GM19455 (cell line): Measurements from ENCODE around the gene TRMT13.
"Not testable (repeated sequence)": the region's sequence is repeated elsewhere in the genome, so short reads cannot be mapped to it uniquely, and the experiment has no call there.

Experiments
- ATAC-seq: cut with Tn5 transposase; IDR thresholded peaks from one replicate; pipeline ENCODE4 v1.9.1; 2021; ENCODE audit not compliant: unreplicated experiment

Gene TRMT13

GRCh38 chr1:100162881-100163280, 29.9 kb downstream of the TRMT13 start:
- ATAC-seq = no peak

- no peak for ATAC-seq
Measured at GRCh38 chr1:100164216-100164615, 31.3 kb downstream of the TRMT13 start.

- no peak for ATAC-seq
Measured at GRCh38 chr1:100164702-100165101, 31.7 kb downstream of the TRMT13 start.

GRCh38 chr1:100168051-100168450, 35.1 kb downstream of the TRMT13 start:
- ATAC-seq = no peak

GRCh38 chr1:100177295-100178041, 44.5 kb downstream of the TRMT13 start:
- ATAC-seq = no peak

- no peak for ATAC-seq
Measured at GRCh38 chr1:100178091-100178490, 45.1 kb downstream of the TRMT13 start, which contains the start of gene LRRC39. Gene LRRC39, minus strand, starts transcription at chr1:100178256. Its CDS starts 9,740 bp downstream, at chr1:100168516.

- no peak for ATAC-seq
Measured at GRCh38 chr1:100183370-100183769, 50.4 kb downstream of the TRMT13 start.

GRCh38 chr1:100184536-100184935, 51.6 kb downstream of the TRMT13 start:
- ATAC-seq = no peak

- ATAC-seq = no peak
Measured at GRCh38 chr1:100187912-100188311, 54.9 kb downstream of the TRMT13 start.

GRCh38 chr1:100188617-100189016, 55.7 kb downstream of the TRMT13 start:
- no peak for ATAC-seq

- ATAC-seq = no peak
Measured at GRCh38 chr1:100198596-100198995, 65.6 kb downstream of the TRMT13 start.

- ATAC-seq = not testable (repeated sequence)
Measured at GRCh38 chr1:100200060-100200459, 67.1 kb downstream of the TRMT13 start.
